Gastroesophageal sphincter (tissue), 4 donors: ENCODE data around the gene GARIN3. TPM values are rescaled to one million over a fixed set of nuclear protein-coding genes. Genes with fewer than 3 reads are reported as not detected.

ENCODE experiments used
- ATAC-seq: fragments of 150-250 bp; one replicate; pipeline ENCODE4 v1.9.1; 2016; ENCODE audit warnings: mild to moderate bottlenecking, moderate library complexity
- H3K27ac ChIP-seq, 4 donors: fragments of 200-600 bp; sonication (generic) in 3 of 4; 1 replicate in 3 of 4; 2 replicates in 1 of 4; pipeline ENCODE4 v1.5.1; 2016 to 2019
- H3K27me3 ChIP-seq: fragments of 200-600 bp; sonication (generic); one replicate; pipeline ENCODE4 v1.5.1; 2019
- H3K36me3 ChIP-seq, 2 donors: fragments of 200-600 bp; sonication (generic); one replicate each; pipeline ENCODE4 v1.5.1; 2019; ENCODE audit warnings: control low read depth in 1 of 2
- H3K4me1 ChIP-seq, 3 donors: fragments of 200-600 bp; sonication (generic); 1 replicate in 2 of 3; 2 replicates in 1 of 3; pipeline ENCODE4 v1.5.1; 2016 to 2019; ENCODE audit warnings: control low read depth in 2 of 3
- H3K4me3 ChIP-seq, 2 donors: fragments of 200-600 bp; sonication (generic); one replicate each; pipeline ENCODE4 v1.5.1; 2019; ENCODE audit warnings: mild to moderate bottlenecking in 1 of 2, moderate library complexity in 1 of 2
- H3K9me3 ChIP-seq, 3 donors: fragments of 200-600 bp; sonication (generic); one replicate each; pipeline ENCODE4 v1.5.1; 2017 to 2019; ENCODE audit warnings: control low read depth in 2 of 3
- EP300 ChIP-seq: sonication (generic); formaldehyde crosslinking; IDR thresholded peaks from one replicate; pipeline ENCODE4 v1.6.1; 2017; ENCODE audit warnings: antibody characterized with exemption, mild to moderate bottlenecking
- POLR2A ChIP-seq, 2 donors: fragments of 450-650 bp; IDR thresholded peaks; one replicate each; pipeline ENCODE4 v1.6.1; 2017; ENCODE audit warnings: antibody characterized with exemption in 2 of 2, mild to moderate bottlenecking in 2 of 2, moderate library complexity in 1 of 2
- POLR2AphosphoS5 ChIP-seq: sonication (generic); formaldehyde crosslinking; IDR thresholded peaks from one replicate; pipeline ENCODE4 v1.6.1; 2017; ENCODE audit warnings: antibody characterized with exemption
- WGBS, 2 donors: methylation state at CpG; one replicate each; pipeline ENCODE4 v1.1.5; 2018; ENCODE audit warnings: low coverage in 1 of 2; 5-methylcytosine and 5-hydroxymethylcytosine counted together
- total RNA-seq, 4 donors: library from RNA; depleted of rRNA; stranded (reverse); fragments of >200 nt; gene quantifications; one replicate each; pipeline ENCODE4 v1.1.0, GENCODE V29; 2016
- TF ChIP-seq, protein P1 (sequence below), 4 experiments: fragments of 200-600 bp in 2 of 4; fragments of 450-650 bp in 2 of 4; sonication (generic) in 1 of 4; IDR thresholded peaks; one replicate each; pipeline ENCODE4 v1.5.1; 2017 to 2019; ENCODE audit warnings: antibody characterized with exemption in 4 of 4, mild to moderate bottlenecking in 2 of 4, moderate library complexity in 2 of 4

The GARIN3 gene
- total RNA-seq, 4 donors from 2014 or later, result not detected

DNA sequence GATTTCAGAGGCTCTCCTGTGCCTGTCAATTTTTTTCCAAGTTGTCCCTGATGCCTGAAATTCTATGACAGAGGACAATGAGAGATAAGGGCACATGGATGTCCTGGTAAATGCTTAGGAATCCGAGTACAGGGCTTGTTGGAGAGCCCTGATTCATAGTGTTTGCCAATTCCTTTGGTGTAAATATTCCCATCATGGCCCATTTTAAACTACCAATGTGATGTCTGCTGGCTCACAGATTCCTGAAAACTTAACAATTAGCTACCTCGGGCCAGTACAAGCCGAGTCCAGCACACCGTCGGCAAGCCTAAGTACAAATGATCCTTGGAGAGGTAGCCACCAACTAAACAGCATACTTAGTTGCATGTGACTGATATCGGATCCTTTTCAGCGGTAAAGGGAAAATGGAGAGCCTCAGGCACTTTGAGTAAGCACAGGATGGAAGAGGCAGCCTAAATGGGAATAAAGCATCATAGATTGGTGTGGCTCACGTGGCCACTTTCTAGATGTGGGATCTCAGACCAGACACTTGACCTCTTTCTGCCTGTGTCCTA, 18.1 kb upstream of the GARIN3 start:
- Histone ChIP-seq H3K4me1 (no peaks in the 10 kb centered on the region), H3K4me3 (no peak overlapping the region), H3K36me3 (no peaks in the 10 kb centered on the region), H3K9me3 (peaks cover 0 to 5% (median 0%) of the 10 kb centered on the region in 3 donors), H3K27ac (no peak overlapping the region), H3K27me3 (peaks cover 5% of the 10 kb centered on the region)
- TF ChIP-seq EP300, result no peak
- ATAC-seq, result no peak
- WGBS, 2 donors, result 83 to 100% methylated on average over 3 to 5 of the region's 8 CpGs

DNA sequence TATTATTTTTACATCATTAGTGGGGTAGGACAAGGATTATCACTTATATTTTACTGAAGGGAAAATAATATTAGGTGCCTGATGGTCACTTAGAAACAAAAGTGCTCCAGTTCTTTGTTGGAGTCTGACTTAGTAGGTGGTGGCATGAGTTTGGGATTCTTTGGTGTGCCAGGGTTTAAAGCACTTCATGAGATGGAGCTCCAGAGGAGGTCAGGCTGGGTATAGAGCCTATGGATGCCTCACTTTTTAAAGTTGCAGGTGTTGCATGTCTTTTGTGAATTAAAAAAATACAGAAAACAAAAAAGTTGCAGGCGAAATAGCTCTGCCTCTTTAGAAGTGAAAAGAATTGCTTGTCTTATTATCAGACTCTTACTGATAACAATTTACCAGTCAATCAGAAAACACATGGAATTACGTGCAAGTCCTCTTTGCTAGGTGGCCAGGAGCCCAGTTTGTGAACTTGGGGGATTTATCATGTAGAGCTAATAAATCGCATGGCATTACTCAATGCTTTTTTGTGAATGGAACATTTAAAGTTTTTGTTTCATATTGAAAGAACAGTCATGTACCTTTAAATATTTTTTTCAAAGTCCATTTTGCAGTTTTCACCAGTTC, 16.2 kb upstream of the GARIN3 start:
- Histone ChIP-seq H3K4me3 (no peak overlapping the region), H3K27ac (no peak overlapping the region), H3K27me3 (peaks cover 5% of the 10 kb centered on the region), H3K4me1 (no peaks in the 10 kb centered on the region), H3K9me3 (peaks cover 0 to 5% (median 0%) of the 10 kb centered on the region in 3 donors), H3K36me3 (no peaks in the 10 kb centered on the region)
- WGBS, 2 donors, result 63% methylated on average over 2 to 3 of the region's 3 CpGs
- TF ChIP-seq EP300 (no peak), POLR2AphosphoS5 (no peak)
- no peak for ATAC-seq

DNA sequence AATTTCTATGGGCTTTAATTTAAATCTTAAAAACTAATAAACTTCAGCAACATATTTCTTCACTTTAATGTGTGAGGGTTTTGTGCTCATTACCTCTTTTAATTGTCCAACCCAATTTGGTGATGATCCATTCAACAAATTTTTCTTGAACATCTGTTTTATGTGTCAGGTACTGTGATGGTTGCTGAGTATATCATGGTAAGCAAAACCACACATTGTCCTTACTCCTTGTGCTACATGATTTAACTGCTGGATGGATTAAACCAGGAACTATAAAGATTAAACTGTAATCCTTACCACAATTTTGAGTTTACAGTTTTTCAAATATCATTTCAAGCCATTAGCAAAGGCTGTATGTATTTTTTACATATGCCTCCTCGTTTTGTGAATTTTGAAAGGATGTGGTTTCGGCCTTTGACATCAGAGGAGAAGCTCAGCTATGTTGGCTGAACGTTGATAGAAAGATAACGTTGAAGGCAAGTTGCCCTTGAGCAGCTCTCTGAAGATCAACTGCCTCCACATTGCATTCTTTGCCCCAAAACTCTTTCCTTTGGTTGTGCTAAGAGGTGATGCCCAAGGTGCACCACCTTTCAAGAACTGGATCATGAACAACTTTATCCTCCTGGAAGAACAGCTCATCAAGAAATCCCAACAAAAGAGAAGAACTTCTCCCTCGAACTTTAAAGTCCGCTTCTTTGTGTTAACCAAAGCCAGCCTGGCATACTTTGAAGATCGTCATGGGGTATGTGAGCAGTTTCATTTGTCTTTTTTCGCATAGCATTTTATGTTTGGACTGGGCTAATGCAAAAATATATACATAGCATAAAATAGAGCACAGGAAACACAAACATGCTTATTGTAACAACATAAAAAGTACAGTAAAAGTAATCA, 14.6 kb upstream of the GARIN3 start, which contains the start of gene ITK:
Gene ITK, plus strand, starts transcription at position 467 of the 891 bp plus-strand sequence. Its CDS starts 138 bp downstream, at position 605.
- H3K9me3 ChIP-seq, result peaks cover 0 to 5% (median 0%) of the 10 kb centered on the region in 3 donors
- no peak for ATAC-seq
- no peaks in the 10 kb centered on the region for H3K4me1 ChIP-seq
- no peaks in the 10 kb centered on the region for H3K36me3 ChIP-seq
- H3K27ac ChIP-seq, result no peak within 1 kb of the TSS
- TF ChIP-seq POLR2A (IDR thresholded peaks at IDR 0.05) (no peak), POLR2AphosphoS5 (no peak), EP300 (no peak)
- TF ChIP-seq, protein P1, sequence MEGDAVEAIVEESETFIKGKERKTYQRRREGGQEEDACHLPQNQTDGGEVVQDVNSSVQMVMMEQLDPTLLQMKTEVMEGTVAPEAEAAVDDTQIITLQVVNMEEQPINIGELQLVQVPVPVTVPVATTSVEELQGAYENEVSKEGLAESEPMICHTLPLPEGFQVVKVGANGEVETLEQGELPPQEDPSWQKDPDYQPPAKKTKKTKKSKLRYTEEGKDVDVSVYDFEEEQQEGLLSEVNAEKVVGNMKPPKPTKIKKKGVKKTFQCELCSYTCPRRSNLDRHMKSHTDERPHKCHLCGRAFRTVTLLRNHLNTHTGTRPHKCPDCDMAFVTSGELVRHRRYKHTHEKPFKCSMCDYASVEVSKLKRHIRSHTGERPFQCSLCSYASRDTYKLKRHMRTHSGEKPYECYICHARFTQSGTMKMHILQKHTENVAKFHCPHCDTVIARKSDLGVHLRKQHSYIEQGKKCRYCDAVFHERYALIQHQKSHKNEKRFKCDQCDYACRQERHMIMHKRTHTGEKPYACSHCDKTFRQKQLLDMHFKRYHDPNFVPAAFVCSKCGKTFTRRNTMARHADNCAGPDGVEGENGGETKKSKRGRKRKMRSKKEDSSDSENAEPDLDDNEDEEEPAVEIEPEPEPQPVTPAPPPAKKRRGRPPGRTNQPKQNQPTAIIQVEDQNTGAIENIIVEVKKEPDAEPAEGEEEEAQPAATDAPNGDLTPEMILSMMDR (IDR thresholded peaks at IDR 0.05), result no peak
- peaks cover 5% of the 10 kb centered on the region for H3K27me3 ChIP-seq
- H3K4me3 ChIP-seq, result no peak within 1 kb of the TSS
- WGBS, 2 donors, result 75 to 82% methylated on average over 7 to 8 of the region's 8 CpGs

DNA sequence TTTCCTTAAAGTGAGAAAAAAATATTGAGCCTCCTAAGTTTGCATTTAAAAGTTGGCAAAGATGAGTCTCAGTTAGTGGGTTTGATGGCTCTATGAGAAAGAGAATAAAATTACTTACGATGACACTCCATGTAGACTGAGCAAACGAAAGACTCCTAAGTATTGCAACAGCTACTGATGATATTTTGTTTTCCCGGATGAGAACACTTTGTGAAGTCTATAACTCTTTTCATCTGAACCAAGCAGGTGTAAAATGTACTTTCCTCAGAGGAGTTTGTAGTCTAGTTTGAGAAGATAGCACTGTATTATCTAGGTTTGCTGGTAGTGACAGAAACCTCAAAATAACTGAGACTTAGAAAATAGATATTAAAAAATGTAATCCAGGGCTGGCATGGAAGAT, 12.9 kb upstream of the GARIN3 start:
- Histone ChIP-seq H3K27me3 (no peaks in the 10 kb centered on the region), H3K27ac (no peak overlapping the region), H3K36me3 (no peaks in the 10 kb centered on the region), H3K9me3 (peaks cover 0 to 2% (median 0%) of the 10 kb centered on the region in 3 donors), H3K4me3 (no peak overlapping the region), H3K4me1 (no peaks in the 10 kb centered on the region)
- WGBS, 2 donors, result 75 to 77% methylated on average over 3 of the region's 3 CpGs
- ATAC-seq, result no peak
- TF ChIP-seq POLR2AphosphoS5, result no peak
- TF ChIP-seq, protein P1 (IDR thresholded peaks at IDR 0.05), result no peak
- TF ChIP-seq POLR2A (IDR thresholded peaks at IDR 0.05), result no peak

DNA sequence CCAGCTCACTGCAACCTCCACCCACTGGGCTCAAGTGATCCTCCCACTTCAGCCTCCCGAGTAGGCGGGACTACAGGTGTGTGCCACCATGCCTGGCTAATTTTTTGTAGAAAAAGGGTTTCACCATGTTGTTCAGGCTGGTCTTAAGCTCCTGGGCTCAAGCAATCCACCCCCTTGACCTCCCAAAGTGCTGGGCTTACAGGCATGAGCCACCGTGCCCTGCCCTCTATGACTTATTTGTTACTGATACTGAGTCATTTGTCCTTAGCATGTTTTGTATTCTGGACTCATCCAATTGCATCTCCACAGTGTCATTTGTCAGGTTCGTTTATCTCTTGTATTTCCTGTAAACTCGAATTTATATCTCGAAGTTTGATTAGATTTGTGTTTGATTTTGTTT, 11.9 kb upstream of the GARIN3 start:
- no peak for TF ChIP-seq POLR2A (IDR thresholded peaks at IDR 0.05)
- no peaks in the 10 kb centered on the region for H3K36me3 ChIP-seq
- ATAC-seq, result no peak

DNA sequence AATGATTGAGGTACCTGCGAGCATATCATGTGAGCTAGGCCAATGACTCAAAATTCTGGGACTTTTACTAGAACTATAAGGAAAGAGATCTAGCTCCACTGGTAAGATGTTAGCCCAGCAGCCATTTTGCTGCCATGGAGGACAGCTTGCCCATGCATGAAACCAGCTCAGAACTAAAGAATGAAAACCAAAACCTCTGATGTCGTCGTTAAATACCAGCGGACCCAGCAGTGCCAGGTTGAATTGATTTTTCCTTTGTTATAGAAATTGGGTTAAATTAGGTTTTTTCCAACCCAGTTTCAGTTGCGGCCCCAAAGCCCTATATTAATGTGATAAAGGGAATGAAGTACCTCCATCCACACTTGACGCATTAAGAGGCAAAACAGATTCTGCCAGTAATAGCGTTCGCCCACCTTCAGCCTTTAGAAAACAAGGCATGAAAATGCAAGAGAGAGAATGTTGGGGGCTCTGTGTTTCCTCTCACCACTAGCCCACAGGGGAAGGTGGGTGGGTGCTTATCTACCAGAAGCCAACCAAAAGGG, 9.1 kb upstream of the GARIN3 start:
- Histone ChIP-seq H3K9me3 (no peaks in the 10 kb centered on the region), H3K36me3 (no peaks in the 10 kb centered on the region), H3K4me3 (no peak overlapping the region), H3K27me3 (no peaks in the 10 kb centered on the region), H3K4me1 (no peaks in the 10 kb centered on the region), H3K27ac (no peak overlapping the region)
- no peak for TF ChIP-seq EP300
- no peak for TF ChIP-seq POLR2A (IDR thresholded peaks at IDR 0.05)
- TF ChIP-seq, protein P1 (IDR thresholded peaks at IDR 0.05), result no peak
- TF ChIP-seq POLR2AphosphoS5, result no peak
- ATAC-seq, result no peak
- WGBS, 2 donors, result 92% methylated on average over 5 to 7 of the region's 8 CpGs

More for the DNA sequence above, 11.9 kb upstream of the GARIN3 start:
- H3K9me3 ChIP-seq, result no peaks in the 10 kb centered on the region
- no peaks in the 10 kb centered on the region for H3K4me1 ChIP-seq
- no peaks in the 10 kb centered on the region for H3K27me3 ChIP-seq
- H3K27ac ChIP-seq, result no peak overlapping the region
- 71 to 75% methylated on average over 4 to 6 of the region's 6 CpGs for WGBS, 2 donors
- H3K4me3 ChIP-seq, result no peak overlapping the region
